Measurements from ENCODE around the gene TNFRSF25.

Gene TNFRSF25

GRCh38 chr1:6488602-6489382 lies 22.8 kb upstream of the TNFRSF25 start:
- no peak for DNase-seq (ENCODE audit: low read depth)

- DNase-seq (ENCODE audit: low read depth), result no peak
Measured at GRCh38 chr1:6487804-6488484, 22.0 kb upstream of the TNFRSF25 start.

- DNase-seq (ENCODE audit: low read depth), result peak; percentile 57
Measured at GRCh38 chr1:6486433-6487011, 20.5 kb upstream of the TNFRSF25 start.

- no peak for DNase-seq (ENCODE audit: low read depth)
Measured at GRCh38 chr1:6485168-6486101, 19.5 kb upstream of the TNFRSF25 start.

GRCh38 chr1:6484826-6485167 lies 18.8 kb upstream of the TNFRSF25 start:
- DNase-seq (ENCODE audit: low read depth), result no peak

- DNase-seq (ENCODE audit: low read depth), result no peak
Measured at GRCh38 chr1:6483761-6484117, 17.8 kb upstream of the TNFRSF25 start.

GRCh38 chr1:6483017-6483760 lies 17.2 kb upstream of the TNFRSF25 start:
- DNase-seq (ENCODE audit: low read depth), result no peak

- no peak for DNase-seq (ENCODE audit: low read depth)
Measured at GRCh38 chr1:6481820-6482219, 15.8 kb upstream of the TNFRSF25 start.

GRCh38 chr1:6477039-6477820 lies 11.3 kb upstream of the TNFRSF25 start:
- DNase-seq (ENCODE audit: low read depth), result no peak

GRCh38 chr1:6476483-6476882 lies 10.5 kb upstream of the TNFRSF25 start:
- no peak for DNase-seq (ENCODE audit: low read depth)

- peak; percentile 54 for DNase-seq (ENCODE audit: low read depth)
Measured at GRCh38 chr1:6475381-6476133, 9.6 kb upstream of the TNFRSF25 start.

GRCh38 chr1:6474815-6475282 lies 8.9 kb upstream of the TNFRSF25 start:
- no peak for DNase-seq (ENCODE audit: low read depth)

- DNase-seq (ENCODE audit: low read depth), result no peak
Measured at GRCh38 chr1:6473974-6474814, 8.2 kb upstream of the TNFRSF25 start.

- no peak for DNase-seq (ENCODE audit: low read depth)
Measured at GRCh38 chr1:6473156-6473555, 7.2 kb upstream of the TNFRSF25 start.

GRCh38 chr1:6472391-6472790 lies 6.4 kb upstream of the TNFRSF25 start:
- no peak for DNase-seq (ENCODE audit: low read depth)

- no peak for DNase-seq (ENCODE audit: low read depth)
Measured at GRCh38 chr1:6471970-6472368, 6.0 kb upstream of the TNFRSF25 start.

GRCh38 chr1:6471086-6471969 lies 5.4 kb upstream of the TNFRSF25 start:
- DNase-seq (ENCODE audit: low read depth), result no peak

All from T-helper 22 cell (primary cell).